ENCODE measurements around the gene NCAM2.
A peak's percentile ranks its signal among the peaks of the same experiment; 100 is the strongest.

Gene NCAM2

GRCh38 chr21:21179619-21180298, 181.6 kb downstream of the NCAM2 start:
- no peak for DNase-seq

- no peak for DNase-seq
Measured at GRCh38 chr21:21182401-21183010, 184.3 kb downstream of the NCAM2 start.

- DNase-seq, result no peak
Measured at GRCh38 chr21:21183092-21183491, 184.9 kb downstream of the NCAM2 start.

- no peak for DNase-seq
Measured at GRCh38 chr21:21184771-21185528, 186.7 kb downstream of the NCAM2 start.

- DNase-seq, result no peak
Measured at GRCh38 chr21:21187579-21187978, 189.4 kb downstream of the NCAM2 start.

GRCh38 chr21:21188513-21189195, 190.4 kb downstream of the NCAM2 start:
- no peak for DNase-seq

GRCh38 chr21:21195417-21195943, 197.3 kb downstream of the NCAM2 start:
- DNase-seq, result no peak

GRCh38 chr21:21196087-21196486, 197.9 kb downstream of the NCAM2 start:
- no peak for DNase-seq

- no peak for DNase-seq
Measured at GRCh38 chr21:21196848-21197247, 198.6 kb downstream of the NCAM2 start.

GRCh38 chr21:21199342-21200102, 201.3 kb downstream of the NCAM2 start:
- DNase-seq, result no peak

- peak; percentile 74 for DNase-seq
Measured at GRCh38 chr21:21200103-21200938, 202.1 kb downstream of the NCAM2 start.

GRCh38 chr21:21200939-21201615, 202.9 kb downstream of the NCAM2 start:
- peak; percentile 32 for DNase-seq

GRCh38 chr21:21203822-21204339, 205.7 kb downstream of the NCAM2 start:
- no peak for DNase-seq

GRCh38 chr21:21204366-21204996, 206.3 kb downstream of the NCAM2 start:
- no peak for DNase-seq

GRCh38 chr21:21205604-21206003, 207.4 kb downstream of the NCAM2 start:
- DNase-seq, result no peak

- DNase-seq, result no peak
Measured at GRCh38 chr21:21210552-21210951, 212.3 kb downstream of the NCAM2 start.

GRCh38 chr21:21213297-21213696, 215.1 kb downstream of the NCAM2 start:
- no peak for DNase-seq

GRCh38 chr21:21216047-21216446, 217.8 kb downstream of the NCAM2 start:
- DNase-seq, result no peak

- no peak for DNase-seq
Measured at GRCh38 chr21:21226472-21226871, 228.3 kb downstream of the NCAM2 start.

GRCh38 chr21:21230672-21231071, 232.5 kb downstream of the NCAM2 start:
- DNase-seq, result peak; percentile 41

All from hematopoietic multipotent progenitor cell treated with erythropoietin and hydrocortisone succinate and interleukin-3 and kit ligand, for 6 days (in vitro differentiated cells).